ENCODE results near the gene SLC2A3.
A peak's percentile ranks its signal among the peaks of the same experiment; 100 is the strongest.
"Not testable (repeated sequence)": the region's sequence is repeated elsewhere in the genome, so short reads cannot be mapped to it uniquely, and the experiment has no call there.

Gene SLC2A3

DNA sequence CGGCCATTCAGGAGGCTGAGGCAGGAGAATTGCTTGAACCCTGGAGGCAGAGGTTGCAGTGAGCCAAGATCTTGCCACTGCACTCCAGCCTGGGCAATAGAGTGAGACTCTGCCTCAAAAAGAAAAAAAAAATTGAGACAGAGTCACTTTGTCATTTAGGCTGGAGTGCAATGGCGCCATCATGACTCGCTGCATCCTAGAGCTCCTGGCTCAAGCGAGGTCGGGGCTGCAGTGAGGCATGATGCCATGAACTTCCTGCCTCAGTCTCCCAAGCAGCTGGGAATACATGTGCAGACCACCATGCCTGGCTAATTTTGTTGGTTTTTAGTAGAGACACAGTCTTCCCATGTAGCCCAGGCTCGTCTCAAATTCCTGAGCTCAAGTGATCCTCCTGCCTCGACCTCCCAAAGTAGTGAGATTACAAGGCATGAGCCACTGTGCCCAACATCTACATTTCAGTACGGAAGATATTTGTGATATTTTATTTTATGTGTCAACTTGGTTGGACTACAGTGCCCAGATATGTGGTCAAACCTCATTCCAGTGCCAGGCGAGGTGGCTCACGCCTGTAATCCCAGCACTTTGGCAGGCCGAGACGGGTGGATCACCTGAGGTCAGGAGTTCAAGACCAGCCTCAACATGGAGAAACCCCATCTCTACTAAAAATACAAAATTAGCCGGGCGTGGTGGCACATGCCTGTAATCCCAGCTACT is 14.4 kb upstream of the SLC2A3 start:
- DNase-seq, result peak; percentile 33

DNA sequence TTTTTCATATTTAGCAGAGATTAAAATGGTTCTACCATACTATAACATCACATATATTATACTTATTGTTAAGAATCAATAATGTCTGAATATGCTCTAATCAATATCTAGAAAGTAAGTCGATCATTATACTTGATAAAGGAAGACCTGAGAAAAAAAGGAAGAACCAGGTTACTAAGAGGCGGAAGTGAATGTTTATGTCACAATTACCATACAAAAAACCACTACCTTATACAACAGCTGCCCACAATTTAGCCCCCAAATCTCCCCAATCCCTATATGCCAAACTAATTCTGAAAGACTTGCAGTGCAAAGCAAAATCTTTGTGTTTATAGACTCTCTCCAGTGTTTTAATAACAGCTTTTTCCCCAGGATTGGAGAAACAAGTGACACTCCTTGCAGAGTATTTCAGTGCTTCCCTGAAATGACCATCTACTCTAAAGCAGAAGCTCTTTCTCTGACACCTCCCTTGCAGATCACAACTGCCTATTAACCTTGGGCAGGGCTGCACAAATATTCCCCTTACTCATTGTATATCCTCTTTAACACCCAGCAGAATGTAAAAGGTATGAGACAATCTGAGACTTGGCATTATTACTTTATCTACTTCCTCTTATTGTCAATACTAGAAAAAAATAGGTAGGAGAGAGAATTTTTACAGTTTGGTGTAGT is 12.7 kb upstream of the SLC2A3 start:
- no peak for DNase-seq

DNA sequence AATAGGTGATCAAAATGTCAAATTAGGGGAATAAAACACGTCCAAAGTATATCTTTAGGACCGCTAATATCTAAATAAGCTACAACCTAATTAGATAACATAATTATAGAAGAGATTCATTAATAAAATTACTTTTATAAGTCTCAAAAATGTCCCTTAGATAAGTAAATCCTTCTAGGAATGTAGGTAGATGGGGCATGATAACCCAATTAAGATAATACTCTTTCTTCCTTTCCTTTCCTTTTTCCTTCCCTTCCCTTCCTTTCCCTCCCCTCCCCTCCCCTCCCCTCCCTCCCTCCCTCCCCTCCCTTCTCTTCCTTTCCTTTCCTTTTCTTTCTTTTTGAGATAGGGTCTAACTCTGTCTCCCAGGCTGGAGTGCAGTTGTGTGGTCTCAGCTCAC is 11.0 kb upstream of the SLC2A3 start:
- DNase-seq, result no peak

DNA sequence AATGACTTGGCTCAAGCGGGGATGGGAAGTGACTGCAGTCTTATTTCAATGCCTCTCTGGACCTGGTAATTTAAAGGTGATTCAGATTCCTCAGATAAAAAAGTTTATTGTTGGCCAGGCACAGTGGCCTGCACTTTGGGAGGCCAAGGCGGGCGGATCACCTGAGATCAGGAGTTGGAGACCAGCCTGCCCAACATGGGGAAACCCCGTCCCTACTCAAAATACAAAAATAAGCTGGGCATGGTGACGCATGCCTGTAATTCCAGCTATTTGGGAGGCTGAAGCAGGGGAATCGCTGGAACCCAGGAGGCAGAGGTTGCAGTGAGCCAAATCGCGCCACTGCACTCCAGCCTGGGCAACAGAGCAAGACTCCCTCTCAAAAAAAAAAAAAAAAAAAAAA is 8.8 kb upstream of the SLC2A3 start:
- DNase-seq, result peak; percentile 34

DNA sequence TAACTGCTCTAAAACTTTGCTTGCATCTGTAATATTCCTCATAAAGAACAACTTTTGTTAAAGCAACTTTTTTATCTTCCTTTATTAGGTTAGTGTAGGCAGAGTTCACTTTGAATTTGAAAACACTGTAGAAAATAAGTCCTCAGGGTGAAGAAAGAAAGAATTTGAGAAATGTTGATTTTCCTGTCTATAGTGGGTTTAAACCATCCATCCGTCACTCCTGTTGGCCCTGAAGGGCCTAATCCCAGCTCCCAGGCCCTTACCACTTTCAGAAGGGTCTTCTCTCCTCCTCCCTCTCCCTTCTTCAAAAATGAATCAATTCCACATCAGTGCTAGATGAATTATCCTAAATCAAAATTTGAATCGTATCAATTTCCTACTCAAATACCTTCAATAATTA is 4.9 kb upstream of the SLC2A3 start:
- no peak for DNase-seq

DNA sequence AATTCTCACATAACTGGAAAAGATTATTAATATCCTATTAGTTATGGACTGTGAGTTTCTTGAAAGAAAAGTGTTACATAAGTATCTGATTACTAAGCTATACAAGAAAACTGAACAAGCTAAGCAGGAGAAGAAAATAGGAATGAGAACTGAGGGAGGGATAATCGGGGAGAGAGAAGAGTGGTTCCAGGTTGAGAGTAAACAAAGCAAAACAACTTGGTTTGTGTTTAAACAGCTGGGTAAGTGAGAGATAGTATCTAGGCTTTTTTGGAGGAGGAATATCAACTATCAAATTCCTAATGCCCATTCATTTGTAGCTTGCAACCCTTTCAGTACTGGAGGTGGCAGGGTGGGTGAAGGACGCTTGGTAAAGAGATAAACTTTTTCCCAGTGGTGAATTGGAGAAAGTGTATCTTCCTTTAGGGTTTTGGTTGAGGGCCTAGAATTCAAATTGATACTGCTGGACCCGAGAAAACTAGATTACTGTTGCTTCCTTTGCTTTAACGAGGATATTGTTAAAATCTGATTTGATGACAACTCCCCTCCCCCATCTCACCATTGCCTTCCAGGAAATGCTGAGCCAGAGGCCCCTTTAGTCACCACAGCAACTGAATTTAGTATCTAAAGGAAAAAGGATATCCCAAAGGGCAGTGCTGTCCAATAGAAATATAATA is 2.0 kb upstream of the SLC2A3 start:
- DNase-seq, result no peak

DNA sequence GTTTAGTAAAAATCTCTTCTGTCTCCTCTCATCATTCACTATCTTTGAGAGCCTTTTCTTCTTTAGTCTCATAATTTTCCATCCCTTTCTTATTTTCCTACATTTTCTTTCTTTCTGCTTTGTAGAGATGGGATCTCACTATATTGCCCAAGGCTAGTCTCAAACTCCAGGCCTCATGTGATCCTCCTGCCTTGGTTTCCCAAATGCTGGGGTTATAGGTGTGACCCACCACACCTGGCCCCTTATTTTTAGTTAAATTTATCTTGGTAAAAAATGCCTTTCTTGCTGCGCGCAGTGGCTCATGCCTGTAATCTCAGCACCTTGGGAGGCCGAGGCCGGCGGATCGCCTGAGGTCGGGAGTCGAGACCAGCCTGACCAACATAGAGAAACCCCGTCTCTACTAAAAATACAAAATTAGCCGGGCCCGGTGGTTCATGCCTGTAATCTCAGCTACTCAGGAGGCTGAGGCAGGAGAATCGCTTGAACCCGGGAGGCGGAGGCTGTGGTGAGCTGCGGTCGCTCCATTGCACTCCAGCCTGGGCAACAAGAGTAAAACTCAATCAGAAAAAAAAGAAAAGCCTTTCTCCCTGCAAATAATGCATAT is 996 bp downstream of the SLC2A3 start:
- DNase-seq, result peak; percentile 65

DNA sequence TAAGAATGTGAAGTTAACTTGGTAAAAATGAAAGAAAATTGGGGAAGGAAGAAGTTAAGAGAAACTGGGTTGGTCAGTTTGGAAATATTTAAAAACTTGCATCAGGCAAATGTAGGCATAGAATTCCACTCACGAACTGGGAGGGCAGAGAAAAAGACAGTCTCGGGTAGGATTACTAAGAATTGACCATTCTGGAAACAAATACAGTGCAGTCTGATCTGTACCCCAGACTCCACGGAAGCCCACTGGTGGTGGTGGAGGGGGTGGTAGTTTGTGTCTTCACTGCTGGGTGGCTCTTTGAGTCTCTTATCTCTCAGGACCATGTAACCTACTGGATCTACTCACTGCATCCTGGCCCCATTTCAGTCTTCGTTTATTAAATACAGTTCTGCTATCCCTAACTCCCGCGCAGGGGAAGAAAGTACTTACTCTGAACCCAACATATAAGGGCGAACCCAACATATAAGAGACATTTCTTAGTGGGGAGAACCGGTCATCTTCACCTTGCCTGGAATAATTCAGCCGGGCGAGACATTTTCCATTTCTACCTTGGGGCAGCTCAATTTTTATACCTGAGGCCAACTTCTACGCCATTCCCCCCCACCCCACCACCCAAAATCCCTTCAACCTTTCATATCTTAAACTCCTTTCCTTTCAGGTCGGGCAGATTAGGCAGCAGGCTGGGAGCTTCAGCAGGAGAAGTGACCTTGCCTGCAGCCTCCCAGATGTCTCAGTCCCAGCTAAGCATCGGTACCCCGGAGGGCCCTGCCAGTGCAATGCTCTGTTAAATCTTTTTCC is 1.7 kb downstream of the SLC2A3 start:
- DNase-seq, result no peak

DNA sequence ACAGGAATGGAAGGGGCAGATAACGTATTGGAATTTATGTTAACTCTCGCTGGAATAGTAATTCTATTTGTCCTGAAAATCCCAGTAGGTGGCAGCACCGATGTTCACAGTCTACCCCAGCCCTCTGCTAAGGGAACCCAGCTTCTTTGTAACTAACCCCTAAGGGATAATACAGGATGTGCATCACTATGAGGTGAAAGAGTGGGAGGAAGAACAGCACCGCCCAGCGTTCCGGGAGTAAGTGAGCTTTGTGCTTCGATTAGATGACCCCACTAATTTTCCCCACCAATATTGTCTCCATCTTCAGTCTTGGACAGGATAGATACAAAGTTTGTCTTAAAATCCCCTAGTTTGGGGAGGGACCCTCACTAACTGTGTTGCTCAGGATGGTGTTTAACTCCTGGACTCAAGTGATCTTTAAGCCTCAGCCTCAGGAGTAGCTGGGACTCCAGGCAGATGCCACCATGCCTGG is 2.7 kb downstream of the SLC2A3 start:
- DNase-seq, result peak; percentile 83

DNA sequence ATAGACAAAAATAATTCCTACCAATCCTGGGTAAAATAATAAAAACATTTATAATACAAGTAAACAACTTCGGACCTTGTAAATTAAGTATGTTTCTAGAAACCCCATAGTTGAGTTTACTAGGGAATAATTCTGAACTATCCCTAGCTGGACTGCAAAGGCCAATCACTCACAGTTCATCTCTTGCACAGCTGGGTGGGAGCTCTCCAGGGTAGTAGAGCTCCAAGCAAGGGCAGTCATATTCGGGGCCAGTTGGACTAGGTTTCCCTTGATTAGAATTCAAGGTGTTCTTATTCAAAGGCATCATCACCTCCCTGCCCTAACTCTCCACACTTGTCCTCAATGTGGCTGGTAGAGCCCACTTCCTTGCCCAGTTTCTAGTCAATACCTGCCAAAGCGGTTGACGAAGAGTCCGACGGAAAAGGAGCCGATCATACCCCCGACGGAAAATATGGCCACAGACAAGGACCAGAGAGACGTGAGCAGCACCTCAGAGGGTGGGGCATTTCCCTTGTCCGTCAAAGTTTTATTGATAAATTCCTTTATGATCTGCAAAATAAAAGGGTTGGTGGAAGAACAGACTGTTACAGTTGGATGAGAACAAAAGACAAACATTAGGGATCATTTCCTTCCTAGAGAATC is 3.3 kb downstream of the SLC2A3 start:
- DNase-seq, result not testable (repeated sequence)

DNA sequence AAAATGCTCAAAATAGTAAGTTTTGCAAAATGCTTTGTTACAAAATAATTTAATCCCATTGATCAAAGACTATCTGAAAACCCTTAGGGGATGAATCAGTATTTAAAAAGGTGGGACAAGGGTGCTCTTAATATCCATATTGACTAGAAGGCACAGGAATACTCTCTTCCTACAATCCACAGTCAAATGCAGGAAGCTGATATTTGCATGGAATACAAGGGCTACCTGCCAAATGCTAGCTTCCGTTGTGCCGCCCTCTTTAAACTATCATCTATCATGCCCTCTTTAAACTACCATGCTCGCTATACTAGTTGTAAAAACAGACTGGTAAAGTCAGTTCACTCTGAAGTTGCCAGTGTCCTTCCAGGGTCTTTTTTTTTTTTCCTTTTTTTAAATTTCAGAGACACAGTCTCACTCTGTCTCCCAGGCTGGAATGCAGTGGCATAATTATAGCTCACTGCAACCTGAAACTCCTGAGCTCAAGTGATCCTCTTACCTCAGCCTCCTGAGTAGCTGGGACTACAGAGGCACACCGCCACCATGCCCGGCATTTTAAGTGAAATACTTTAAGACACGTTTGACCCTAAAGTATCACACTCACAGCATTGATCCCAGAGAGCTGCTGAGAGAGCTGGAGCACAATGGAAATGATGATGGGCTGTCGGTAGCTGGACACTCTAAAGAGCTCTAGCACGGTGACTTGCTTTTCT is 6.7 kb downstream of the SLC2A3 start:
- no peak for DNase-seq

DNA sequence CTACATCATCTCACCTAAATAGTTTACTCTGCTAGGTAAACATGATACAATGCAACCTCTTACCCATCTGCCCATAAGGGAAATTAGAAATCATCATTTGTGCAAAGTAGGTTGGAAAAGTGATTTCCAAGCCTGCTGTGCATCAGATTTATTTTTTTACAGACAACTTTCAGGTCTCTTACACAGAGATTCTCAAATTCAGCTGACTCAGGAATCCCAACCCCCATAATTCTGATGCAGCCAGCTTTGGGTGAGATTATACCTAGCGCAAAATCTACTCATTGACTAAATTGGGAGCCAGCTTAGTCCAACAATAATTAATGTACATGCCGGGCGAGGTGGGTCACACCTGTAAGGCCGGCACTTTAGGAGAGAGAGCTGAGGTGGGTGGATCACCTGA is 8.5 kb downstream of the SLC2A3 start:
- no peak for DNase-seq

DNA sequence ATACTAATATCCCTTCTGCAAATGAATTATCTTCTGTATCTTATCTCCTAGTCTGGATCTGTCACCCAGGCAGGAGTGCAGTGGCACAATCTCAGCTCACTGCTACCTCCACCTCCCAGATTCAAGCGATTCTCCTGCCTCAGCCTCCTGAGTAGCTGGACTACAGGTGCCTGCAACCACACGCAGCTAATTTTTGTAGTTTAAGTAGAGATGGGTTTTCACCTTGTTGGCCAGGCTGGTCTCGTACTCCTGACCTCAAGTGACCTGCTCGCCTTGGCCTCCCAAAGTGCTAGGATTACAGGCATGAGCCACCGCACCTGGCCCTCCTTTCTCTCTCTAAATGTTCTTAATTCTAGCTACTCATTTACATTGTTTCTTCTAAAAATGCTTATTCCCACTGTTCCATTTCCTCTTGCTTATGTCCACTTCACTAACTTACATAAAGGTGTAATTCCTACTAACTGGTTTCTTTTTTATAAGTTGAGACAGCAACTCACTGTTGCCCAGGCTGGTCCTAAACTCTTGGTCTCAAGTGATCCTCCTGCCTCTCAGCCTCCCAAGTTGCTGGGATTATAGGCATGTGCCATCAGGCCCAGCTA is 9.8 kb downstream of the SLC2A3 start:
- not testable (repeated sequence) for DNase-seq

DNA sequence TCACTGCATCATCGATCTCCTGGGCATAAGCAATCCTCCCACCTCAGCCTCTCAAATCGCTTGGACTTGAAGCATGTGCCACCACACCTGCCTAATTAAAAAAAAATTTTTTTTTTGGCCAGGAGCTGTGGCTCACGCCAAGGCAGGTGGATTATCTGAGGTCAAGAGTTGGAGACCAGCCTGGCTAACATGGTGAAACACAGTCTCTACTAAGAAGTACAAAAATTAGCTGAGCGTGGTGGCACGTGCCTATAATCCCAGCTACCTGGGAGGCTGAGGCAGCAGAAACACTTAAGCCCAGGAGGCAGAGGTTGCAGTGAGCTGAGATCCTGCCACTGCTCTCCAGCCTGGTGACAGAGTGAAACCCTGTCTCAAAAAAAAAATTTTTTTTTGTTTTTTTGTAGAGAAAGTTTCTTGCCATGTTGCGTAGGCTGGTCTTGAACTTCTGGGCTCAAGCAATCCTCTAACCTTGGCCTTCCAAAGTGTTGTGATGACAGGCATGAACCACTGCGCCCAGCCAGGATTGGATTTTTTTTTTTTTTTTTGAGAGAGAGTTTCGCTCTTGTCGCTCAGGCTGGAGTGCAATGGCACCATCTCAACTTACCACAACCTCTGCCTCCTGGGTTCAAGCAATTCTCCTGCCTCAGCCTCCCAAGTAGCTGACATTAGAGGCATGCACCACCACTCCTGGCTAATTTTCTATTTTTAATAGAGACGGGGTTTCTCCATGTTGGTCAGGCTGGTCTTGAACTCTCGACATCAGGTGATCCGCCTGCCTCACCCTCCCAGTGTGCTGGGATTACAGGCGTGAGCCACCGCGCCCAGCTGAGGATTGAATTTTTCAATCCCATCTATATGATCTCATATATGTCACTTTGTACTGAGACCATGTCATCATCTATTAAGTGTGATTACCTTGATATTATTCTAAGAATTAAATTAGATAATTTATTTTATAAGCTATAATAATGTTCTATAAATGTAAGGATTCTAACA is 12.4 kb downstream of the SLC2A3 start:
- DNase-seq, result no peak

DNA sequence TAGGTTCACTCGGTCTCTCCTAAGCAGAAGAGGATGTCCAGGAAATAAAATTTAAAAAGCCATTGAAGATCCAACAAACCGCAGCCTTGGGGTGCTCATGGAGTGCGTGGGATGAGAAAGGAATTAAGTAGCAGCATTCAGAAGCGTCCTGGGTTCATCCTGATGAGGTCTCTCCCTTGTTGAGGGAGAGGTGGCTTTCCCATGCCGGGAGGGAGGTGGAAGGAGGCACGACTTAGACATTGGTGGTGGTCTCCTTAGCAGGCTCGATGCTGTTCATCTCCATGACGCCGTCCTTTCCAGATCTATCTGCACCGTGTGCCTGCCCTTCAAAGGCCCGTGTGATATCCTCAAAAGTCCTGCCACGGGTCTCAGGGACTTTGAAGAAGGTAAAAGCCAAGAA is 14.8 kb downstream of the SLC2A3 start:
- DNase-seq, result not testable (repeated sequence)

DNA sequence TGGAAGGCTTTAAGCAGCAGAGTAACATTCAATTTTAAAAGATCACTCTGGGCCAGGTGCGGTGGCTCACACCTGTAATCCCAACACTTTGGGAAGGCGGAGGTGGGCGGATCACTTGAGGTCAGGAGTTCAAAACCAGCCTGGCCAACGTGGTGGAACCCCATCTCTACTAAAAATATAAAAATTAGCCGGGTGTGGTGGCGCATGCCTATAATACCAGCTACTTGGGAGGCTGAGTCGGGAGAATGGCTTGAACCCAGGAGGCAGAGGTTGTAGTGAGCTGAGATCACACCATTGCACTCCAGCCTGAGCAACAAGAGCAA is 17.8 kb downstream of the SLC2A3 start:
- not testable (repeated sequence) for DNase-seq

DNA sequence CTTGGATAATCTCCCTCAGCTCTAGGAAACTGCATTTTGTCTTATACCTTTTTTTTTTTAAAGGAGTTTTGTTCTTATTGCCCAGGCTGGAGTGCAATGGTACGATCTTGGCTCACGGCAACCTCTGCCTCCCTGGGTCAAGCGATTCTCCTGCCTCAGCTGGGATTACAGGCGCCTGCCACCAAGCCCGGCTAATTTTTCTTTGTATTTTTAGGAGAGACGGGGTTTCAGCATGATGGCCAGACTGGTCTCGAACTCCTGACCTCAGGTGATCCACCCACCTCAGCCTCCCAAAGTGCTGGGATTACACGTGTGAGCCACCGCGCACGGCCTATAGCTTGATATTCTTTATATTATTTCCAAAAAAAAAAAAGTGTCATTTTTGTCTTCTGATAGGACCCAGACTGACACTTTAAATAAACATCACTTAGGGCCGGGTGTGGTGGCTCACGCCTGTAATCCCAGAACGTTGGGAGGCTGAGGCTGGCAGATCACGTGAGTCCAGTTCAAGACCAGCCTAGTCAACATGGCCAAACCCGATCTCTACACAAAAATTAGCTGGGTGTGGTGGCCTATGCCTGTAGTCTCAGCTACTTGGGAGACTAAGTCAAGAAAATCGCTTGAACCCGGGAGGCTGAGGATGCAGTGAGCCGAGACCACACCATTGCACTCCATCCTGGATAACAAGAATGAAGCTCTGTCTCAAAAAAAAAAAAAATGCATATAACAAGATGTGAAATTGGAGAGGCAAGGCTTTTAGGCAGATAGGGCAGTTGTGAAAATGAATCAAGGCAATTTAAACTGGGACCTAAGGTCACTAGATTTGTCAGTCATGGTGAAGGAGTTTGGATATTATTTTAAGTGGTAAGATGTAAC is 18.4 kb downstream of the SLC2A3 start:
- no peak for DNase-seq

DNA sequence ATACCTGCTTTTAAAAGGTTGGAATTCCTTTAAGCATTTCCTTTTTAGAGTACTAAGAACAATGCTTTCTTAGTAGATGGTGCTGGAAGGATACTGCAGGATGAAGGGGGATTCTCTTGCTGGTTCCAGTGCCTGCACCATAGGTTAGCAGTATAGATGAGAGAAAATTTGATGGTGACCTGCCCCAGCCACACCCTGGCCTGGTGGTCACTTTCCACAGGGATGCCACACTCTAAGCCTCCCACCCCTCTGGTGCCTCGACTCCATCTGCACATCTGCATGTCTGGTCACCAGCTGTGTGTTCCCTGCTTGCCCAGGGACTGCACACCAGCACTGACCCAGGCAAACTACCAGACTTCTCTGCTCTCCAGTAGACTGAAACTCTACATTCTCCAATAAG is 19.1 kb downstream of the SLC2A3 start:
- DNase-seq, result no peak
